Prostate gland (tissue), 2 donors: ENCODE data around the gene PEX11A.

Experiments used
- CTCF ChIP-seq, 4 experiments: fragments of 200-600 bp in 2 of 4; fragments of 450-650 bp in 2 of 4; sonication (generic) in 2 of 4; IDR thresholded peaks; 1 replicate in 3 of 4; 2 replicates in 1 of 4; pipeline ENCODE4 v1.5.1; 2016 to 2019; ENCODE audit warnings: antibody characterized with exemption in 4 of 4, mild to moderate bottlenecking in 2 of 4, moderate library complexity in 2 of 4
- POLR2A ChIP-seq: fragments of 450-650 bp; IDR thresholded peaks from one replicate; pipeline ENCODE4 v1.6.1; 2016; ENCODE audit warnings: antibody characterized with exemption, mild to moderate bottlenecking
- POLR2AphosphoS5 ChIP-seq: sonication (generic); formaldehyde crosslinking; IDR thresholded peaks from one replicate; pipeline ENCODE4 v1.6.1; 2017; ENCODE audit warnings: antibody characterized with exemption

- TF ChIP-seq CTCF (IDR thresholded peaks at IDR 0.05) (no peak), POLR2A (no peak), POLR2AphosphoS5 (no peak)
These were observed 30.0 kb downstream of the PEX11A start for GRCh38 chr15:89660556-89660955.
